Uterus (tissue), 2 donors: ENCODE measurements around the gene XAF1.

Experiments
- CTCF ChIP-seq, 4 experiments: fragments of 200-600 bp in 2 of 4; fragments of 450-650 bp in 2 of 4; sonication (generic) in 2 of 4; IDR thresholded peaks; one replicate each; pipeline ENCODE4 v1.5.1; 2016 to 2019; ENCODE audit warnings: antibody characterized with exemption in 4 of 4, mild to moderate bottlenecking in 2 of 4, moderate library complexity in 1 of 4
- POLR2A ChIP-seq, 2 donors: fragments of 450-650 bp; IDR thresholded peaks; one replicate each; pipeline ENCODE4 v1.6.1; 2016; ENCODE audit warnings: antibody characterized with exemption in 2 of 2, mild to moderate bottlenecking in 1 of 2, moderate library complexity in 1 of 2

GRCh38 chr17:6749519-6749918, 6.3 kb upstream of the XAF1 start:
- no peak for TF ChIP-seq POLR2A (IDR thresholded peaks at IDR 0.05)
- TF ChIP-seq CTCF (IDR thresholded peaks at IDR 0.05): no peak
